Testis (tissue), 3 donors: Measurements from ENCODE around the gene ALDOC. TPM values are rescaled to one million over a fixed set of nuclear protein-coding genes. Genes with fewer than 3 reads are reported as not detected.

ENCODE experiments used
- DNase-seq: peaks from one replicate; pipeline ENCODE4 v3.0.0-alpha.2; 2019
- H3K27ac ChIP-seq, 2 donors: fragments of 200-600 bp; sonication (generic); one replicate each; pipeline ENCODE4 v1.5.1; 2019
- H3K27me3 ChIP-seq: fragments of 200-600 bp; sonication (generic); one replicate; pipeline ENCODE4 v1.5.1; 2019
- H3K36me3 ChIP-seq: fragments of 200-600 bp; sonication (generic); one replicate; pipeline ENCODE4 v1.5.1; 2017; ENCODE audit warnings: low read depth; ENCODE audit errors: missing control alignments
- H3K4me1 ChIP-seq: fragments of 200-600 bp; sonication (generic); one replicate; pipeline ENCODE4 v1.5.1; 2019
- H3K4me3 ChIP-seq, 2 donors: fragments of 200-600 bp; sonication (generic); one replicate each; pipeline ENCODE4 v1.5.1; 2017 to 2019
- H3K9me3 ChIP-seq: fragments of 200-600 bp; sonication (generic); one replicate; pipeline ENCODE4 v1.5.1; 2017
- POLR2A ChIP-seq: fragments of 450-650 bp; IDR thresholded peaks from one replicate; pipeline ENCODE4 v1.6.1; 2017; ENCODE audit warnings: antibody characterized with exemption, mild to moderate bottlenecking, moderate library complexity
- WGBS, 2 donors: methylation state at CpG; one replicate each; pipeline ENCODE4 v1.1.5; 2018; 5-methylcytosine and 5-hydroxymethylcytosine counted together
- intact Hi-C: fragments of 100-400 bp; cut with DNase I; formaldehyde crosslinking; loops from one replicate; pipeline ENCODE4 v1.15.1; 2023; ENCODE audit warnings: low total_unique reads
- polyA plus RNA-seq: library from polyadenylated mRNA; stranded (reverse); fragments of 350-450 nt; fragmentation: Illumina TruSeq; extraction: RNeasy Lipid Tissue Mini Kit (QIAGEN cat#74804); gene quantifications from one replicate; pipeline ENCODE4 v1.2.3, GENCODE V29; 2014; ENCODE audit warnings: low read depth, low replicate concordance; ENCODE audit not compliant: insufficient read depth
- total RNA-seq, 2 donors: library from RNA; depleted of rRNA; stranded (reverse); fragments of >200 nt; gene quantifications; one replicate each; pipeline ENCODE4 v1.2.3, GENCODE V29; 2016
- TF ChIP-seq, protein P1 (sequence below), 3 experiments: fragments of 450-650 bp in 2 of 3; fragments of 200-600 bp in 1 of 3; sonication (generic) in 1 of 3; IDR thresholded peaks; one replicate each; pipeline ENCODE4 v1.5.1; 2016 to 2019; ENCODE audit warnings: antibody characterized with exemption in 3 of 3, mild to moderate bottlenecking in 2 of 3, moderate library complexity in 1 of 3

ALDOC gene
- total and polyA plus RNA-seq, 3 donors from 2014 or later: 29.2 to 65.8 (median 30.7) TPM

DNA sequence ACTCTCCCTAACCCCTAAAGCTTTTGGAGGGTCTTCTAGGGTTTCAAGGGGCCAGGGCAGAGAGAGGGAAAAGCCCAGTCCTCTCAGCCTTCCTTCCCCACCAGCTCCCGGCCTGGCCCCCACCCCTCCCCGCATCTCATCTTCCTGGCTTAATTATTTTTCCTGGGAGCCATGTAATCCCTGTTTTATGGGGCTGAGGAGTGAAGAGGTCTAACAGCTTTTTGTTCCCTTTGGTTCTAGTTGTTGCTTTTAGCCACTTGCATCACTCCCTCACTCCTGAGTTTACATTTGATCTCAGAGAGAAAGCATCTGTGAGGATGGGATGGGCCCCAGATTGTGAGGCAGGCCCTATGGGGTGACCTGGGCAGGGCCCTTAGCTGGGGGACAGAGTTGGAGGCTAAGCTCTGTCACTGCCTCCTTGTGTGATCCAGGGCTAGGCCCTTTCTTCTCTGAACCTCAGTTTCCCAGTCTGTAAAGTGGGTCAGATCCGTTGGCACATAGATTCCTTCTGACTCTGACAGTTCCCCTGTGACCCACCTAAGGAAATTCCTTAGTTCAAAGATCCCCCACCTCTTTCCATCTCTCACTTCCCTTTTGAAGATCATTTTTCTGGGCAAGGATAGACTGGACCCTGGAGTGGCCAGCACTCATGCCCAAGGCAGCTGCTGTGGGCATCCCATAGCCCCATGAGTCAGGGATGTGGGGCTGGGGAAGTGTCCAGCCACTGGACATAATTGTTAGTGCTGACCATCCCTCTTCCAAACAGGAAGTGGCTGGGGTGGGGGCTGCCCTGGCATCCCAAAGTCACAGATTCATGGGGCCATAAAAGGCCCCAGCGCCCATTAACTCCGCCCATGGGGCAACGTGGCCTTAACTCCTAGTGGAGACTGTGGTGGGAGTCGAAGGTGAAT, 44.4 kb downstream of the ALDOC start:
- no peak overlapping the region for H3K27ac ChIP-seq
- no peaks in the 10 kb centered on the region for H3K9me3 ChIP-seq
- H3K36me3 ChIP-seq: no peaks in the 10 kb centered on the region
- intact Hi-C loops: no loop called here
- no peaks in the 10 kb centered on the region for H3K4me1 ChIP-seq
- TF ChIP-seq, protein P1, sequence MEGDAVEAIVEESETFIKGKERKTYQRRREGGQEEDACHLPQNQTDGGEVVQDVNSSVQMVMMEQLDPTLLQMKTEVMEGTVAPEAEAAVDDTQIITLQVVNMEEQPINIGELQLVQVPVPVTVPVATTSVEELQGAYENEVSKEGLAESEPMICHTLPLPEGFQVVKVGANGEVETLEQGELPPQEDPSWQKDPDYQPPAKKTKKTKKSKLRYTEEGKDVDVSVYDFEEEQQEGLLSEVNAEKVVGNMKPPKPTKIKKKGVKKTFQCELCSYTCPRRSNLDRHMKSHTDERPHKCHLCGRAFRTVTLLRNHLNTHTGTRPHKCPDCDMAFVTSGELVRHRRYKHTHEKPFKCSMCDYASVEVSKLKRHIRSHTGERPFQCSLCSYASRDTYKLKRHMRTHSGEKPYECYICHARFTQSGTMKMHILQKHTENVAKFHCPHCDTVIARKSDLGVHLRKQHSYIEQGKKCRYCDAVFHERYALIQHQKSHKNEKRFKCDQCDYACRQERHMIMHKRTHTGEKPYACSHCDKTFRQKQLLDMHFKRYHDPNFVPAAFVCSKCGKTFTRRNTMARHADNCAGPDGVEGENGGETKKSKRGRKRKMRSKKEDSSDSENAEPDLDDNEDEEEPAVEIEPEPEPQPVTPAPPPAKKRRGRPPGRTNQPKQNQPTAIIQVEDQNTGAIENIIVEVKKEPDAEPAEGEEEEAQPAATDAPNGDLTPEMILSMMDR (IDR thresholded peaks at IDR 0.05): no peak
- TF ChIP-seq POLR2A: no peak
- no peak overlapping the region for H3K4me3 ChIP-seq
- 75 to 76% methylated on average over 5 to 7 of the region's 7 CpGs for WGBS, 2 donors
- DNase-seq: no peak
- no peaks in the 10 kb centered on the region for H3K27me3 ChIP-seq

DNA sequence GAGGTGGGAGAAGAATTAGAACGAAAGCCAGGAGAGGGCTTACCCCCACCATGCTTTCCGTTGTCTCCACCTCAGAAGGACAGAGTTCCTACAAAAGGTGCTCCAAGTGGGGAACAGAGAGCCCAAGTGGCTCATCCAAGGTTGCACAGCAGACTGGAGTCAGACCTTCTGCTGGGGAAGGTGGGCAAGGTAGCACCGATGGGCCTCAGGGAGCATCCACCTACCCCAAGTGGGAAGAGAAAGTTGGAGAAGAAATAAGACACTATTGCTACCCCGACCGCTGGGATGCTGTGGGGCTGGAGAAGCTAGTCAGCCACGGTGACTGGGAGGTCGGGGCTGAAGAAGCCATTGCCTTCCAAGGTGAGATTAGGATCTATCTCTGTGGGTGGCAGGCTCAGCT, 45.8 kb downstream of the ALDOC start:
- intact Hi-C loops: no loop called here

DNA sequence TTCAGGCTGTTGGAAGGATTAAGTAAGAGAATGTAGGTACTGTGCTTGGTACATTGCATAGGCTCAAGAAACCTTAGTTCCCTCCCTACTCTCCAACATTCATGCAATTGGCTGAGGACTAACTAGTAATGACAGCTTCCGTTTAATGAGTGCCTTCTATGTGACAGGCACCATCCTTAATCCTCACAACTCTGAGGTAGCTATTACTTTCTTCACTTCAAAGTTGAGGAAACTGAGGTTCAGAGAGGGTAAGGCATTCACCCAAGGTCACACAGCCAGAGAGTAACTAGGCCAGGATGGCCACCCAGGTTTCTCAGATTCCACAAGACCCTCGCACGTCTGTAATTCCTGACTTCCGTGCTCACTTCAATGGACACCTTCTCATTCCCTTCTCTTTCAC, 46.4 kb downstream of the ALDOC start:
- Histone ChIP-seq H3K27ac (no peak overlapping the region), H3K4me3 (no peak overlapping the region)
- 80 to 87% methylated on average over 4 of the region's 4 CpGs for WGBS, 2 donors

More for the DNA sequence above, 45.8 kb downstream of the ALDOC start:
- TF ChIP-seq, protein P1 (IDR thresholded peaks at IDR 0.05): no peak
- no peak for TF ChIP-seq POLR2A
- Histone ChIP-seq H3K27me3 (no peaks in the 10 kb centered on the region), H3K27ac (no peak overlapping the region), H3K4me1 (no peaks in the 10 kb centered on the region), H3K9me3 (no peaks in the 10 kb centered on the region), H3K36me3 (no peaks in the 10 kb centered on the region), H3K4me3 (no peak overlapping the region)
- no peak for DNase-seq
- WGBS, 2 donors: 76 to 81% methylated on average over 7 of the region's 7 CpGs

DNA sequence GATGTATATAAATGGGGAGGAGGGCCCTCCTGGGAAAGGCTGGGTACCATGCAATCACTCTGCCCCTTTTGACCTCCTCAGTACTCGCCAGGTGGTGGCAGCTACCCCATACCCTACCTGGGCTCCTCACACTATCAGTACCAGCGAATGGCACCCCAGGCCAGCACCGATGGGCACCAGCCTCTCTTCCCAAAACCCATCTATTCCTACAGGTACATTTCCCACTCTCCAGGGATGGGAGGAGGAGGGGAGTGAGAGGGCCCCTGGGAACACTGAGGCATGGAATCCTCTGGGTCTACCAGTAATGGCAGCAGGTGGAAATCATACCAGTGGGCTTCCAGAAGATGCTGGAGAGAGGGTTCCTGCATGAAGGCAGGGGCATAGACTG, 47.7 kb downstream of the ALDOC start:
- WGBS, 2 donors: 94 to 95% methylated on average over 3 of the region's 3 CpGs
- Histone ChIP-seq H3K4me3 (no peak overlapping the region), H3K27ac (no peak overlapping the region), H3K4me1 (no peaks in the 10 kb centered on the region), H3K27me3 (no peaks in the 10 kb centered on the region), H3K36me3 (no peaks in the 10 kb centered on the region), H3K9me3 (no peaks in the 10 kb centered on the region)
- TF ChIP-seq, protein P1 (IDR thresholded peaks at IDR 0.05): no peak
- TF ChIP-seq POLR2A: no peak
- intact Hi-C loops: no loop called here
- no peak for DNase-seq

More for the DNA sequence above, 46.4 kb downstream of the ALDOC start:
- no peaks in the 10 kb centered on the region for H3K4me1 ChIP-seq
- TF ChIP-seq, protein P1 (IDR thresholded peaks at IDR 0.05): no peak
- no peak for TF ChIP-seq POLR2A
- intact Hi-C loops: no loop called here
- DNase-seq: no peak
- H3K9me3 ChIP-seq: no peaks in the 10 kb centered on the region
- no peaks in the 10 kb centered on the region for H3K36me3 ChIP-seq
- no peaks in the 10 kb centered on the region for H3K27me3 ChIP-seq
